ENCODE data around the gene PAX4.

Gene PAX4, protein sequence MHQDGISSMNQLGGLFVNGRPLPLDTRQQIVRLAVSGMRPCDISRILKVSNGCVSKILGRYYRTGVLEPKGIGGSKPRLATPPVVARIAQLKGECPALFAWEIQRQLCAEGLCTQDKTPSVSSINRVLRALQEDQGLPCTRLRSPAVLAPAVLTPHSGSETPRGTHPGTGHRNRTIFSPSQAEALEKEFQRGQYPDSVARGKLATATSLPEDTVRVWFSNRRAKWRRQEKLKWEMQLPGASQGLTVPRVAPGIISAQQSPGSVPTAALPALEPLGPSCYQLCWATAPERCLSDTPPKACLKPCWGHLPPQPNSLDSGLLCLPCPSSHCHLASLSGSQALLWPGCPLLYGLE

DNA sequence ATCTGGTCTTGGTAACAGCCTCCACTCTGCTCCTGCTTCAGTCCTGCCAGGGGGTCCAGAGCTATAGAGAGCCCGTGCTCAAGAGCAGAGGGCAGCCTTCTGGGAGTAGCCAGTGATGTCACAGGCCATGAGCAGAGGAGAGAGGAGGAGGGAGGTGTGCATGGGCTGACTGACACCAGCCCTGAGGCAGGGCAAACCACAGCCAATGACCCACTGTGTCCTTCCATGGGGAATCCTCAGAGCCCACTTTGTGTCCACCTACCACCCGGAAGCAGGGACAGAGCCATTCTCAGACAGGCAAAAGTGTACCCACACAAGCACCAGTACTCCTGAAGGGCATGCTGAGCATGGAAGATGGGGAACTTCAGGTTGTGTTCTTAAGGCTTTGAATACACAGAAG, at the start of gene PAX4:
Gene PAX4 (minus strand): TSS at position 101 of the 400 bp plus-strand sequence. CDS start 2,214 bp downstream, outside the sequence.
- Histone ChIP-seq H3K27ac (no peak within 1 kb of the TSS), H3K4me3 (no peak within 1 kb of the TSS)

DNA sequence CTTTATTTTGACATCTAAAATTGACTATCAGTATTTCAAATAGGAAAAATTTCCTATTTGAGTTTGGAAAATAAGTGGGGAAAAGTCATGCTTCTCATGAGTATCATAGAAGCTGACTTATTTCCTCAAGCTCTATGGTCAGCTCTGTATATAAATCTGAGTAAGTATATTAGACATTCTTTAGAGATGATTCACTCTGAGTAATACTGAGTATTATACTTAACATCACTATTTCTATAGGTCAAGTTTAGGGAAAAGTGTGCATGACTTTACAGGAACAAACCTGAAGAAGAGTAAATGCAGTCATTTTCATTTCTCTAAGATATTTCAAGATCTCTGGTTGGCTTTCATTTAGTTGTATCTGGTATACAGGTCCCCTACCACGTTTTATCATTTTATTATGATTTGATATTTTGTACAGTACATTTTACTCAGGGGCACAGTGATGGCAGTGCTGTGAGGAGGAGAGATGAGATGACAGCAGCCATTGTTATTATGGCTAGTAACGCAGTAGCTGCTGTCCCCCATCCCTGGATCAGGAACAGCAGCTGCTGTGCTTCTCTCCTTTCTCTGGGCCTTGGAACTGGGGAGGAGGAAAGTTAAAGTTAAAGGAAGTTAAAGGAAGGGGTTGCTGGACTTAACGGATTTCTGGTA, 49.2 kb upstream of the PAX4 start:
- no peak overlapping the region for H3K4me3 ChIP-seq
- peak overlapping the region in 1 of 21 experiments; percentile 25 for H3K27ac ChIP-seq

DNA sequence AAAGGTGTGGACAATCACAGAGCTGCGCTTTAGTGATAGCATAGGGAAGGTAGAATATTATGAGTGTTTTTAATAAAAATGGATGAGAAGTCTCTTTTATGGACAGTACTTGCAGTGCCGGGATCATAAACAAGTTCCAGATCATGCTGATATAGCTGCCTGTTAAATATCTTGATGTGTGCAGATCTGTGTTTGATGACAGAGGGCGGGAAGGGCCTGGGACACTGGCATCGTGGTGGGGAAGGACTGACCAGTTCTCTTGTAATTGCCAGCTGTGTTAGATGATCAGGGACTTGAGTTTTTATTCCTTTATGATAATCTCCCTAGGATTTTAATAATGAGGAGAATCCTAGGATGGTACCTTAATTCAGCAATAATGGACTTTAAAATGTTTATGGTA, 48.7 kb upstream of the PAX4 start:
- Histone ChIP-seq H3K4me3 (no peak overlapping the region), H3K27ac (no peak overlapping the region)

DNA sequence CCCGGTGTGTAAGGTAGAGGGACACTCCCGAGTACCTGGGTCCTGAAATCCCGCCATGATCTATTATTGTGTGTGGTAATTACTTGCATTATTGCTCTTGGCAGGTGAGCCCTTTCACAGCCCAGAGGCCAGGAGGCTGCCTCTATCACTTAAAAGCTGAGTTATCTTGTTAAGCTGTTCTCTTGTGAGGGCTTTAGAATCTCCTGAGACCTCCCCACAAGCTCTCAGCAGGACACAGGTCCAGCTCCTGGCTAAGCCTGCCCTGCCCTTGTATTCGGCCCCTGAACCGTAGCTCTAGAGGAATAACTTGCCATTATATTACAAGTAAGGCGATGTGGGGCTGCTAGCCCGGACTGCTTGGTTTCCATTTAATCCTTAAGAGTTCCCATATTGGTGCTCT, 48.0 kb upstream of the PAX4 start:
- Histone ChIP-seq H3K27ac (no peak overlapping the region), H3K4me3 (no peak overlapping the region)

DNA sequence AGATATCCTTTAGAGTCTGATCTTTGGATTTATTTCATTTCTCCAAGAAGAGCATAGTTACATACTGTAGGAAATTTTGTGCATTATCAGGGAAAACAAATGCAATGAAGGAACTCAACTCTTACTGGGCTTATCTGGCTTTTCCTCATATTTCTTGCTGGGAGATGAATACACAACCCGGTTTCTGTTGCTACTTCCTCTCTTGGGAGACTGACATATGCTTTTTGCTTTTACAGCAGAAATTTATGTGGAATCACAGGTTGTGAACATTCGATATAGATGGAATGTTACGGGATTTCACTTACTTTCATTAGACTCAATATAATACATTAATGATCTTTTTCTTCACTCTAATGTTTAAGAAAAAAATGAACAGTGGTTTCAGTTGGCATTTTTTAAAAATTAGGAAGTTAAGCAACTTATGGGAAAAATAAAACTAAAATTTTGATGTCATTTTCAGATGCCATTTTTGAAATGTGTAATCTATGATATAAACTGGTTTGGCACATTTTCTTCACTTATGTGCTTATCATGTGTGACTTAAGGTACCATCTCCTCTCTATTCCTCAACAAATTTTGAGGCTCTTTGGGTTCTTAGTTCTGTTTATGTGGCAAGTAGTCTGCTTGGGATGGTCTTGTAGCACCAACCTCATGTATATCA, 41.2 kb upstream of the PAX4 start:
- no peak overlapping the region for H3K4me3 ChIP-seq
- H3K27ac ChIP-seq: peak overlapping the region in 1 of 21 experiments; percentile 2

DNA sequence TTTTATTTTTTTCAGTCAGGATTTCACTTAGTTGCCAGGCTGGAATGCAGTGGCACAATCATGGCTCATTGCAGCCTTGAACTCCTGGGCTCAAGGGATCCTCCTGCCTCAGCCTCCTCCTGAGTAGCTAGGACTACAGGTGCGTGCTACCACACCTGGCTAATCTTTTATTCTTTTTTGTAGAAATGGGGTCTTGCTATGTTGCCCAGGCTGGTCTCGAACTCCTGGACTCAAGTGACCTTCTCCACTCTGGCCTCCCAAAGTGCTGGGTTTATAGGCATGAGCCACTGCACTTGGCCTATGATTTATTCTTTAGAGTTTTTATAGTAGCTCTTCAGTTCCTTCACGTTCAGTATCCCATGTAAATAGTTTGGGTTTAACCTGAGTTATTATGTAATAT, 39.6 kb upstream of the PAX4 start:
- Histone ChIP-seq H3K4me3 (no peak overlapping the region), H3K27ac (no peak overlapping the region)

DNA sequence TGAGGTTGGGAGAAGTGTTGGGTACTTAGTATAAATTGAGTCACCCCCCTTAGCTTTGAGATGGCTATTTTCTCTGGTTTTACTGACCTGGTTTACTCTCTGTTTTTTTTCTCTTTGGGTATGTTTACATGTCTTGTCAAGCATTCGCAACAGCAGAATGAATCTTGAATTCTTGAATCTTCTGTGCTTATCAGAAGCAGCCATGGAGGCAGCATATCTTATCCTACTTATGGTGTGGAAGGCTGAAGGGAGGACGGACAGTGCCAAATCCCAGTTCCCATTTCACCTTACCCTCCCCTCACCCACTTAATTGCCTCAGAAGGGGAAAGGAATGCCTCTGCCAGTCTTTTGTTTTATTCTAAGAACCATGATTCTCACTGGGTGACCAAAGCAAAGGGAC, 37.8 kb upstream of the PAX4 start:
- Histone ChIP-seq H3K4me3 (no peak overlapping the region), H3K27ac (no peak overlapping the region)

DNA sequence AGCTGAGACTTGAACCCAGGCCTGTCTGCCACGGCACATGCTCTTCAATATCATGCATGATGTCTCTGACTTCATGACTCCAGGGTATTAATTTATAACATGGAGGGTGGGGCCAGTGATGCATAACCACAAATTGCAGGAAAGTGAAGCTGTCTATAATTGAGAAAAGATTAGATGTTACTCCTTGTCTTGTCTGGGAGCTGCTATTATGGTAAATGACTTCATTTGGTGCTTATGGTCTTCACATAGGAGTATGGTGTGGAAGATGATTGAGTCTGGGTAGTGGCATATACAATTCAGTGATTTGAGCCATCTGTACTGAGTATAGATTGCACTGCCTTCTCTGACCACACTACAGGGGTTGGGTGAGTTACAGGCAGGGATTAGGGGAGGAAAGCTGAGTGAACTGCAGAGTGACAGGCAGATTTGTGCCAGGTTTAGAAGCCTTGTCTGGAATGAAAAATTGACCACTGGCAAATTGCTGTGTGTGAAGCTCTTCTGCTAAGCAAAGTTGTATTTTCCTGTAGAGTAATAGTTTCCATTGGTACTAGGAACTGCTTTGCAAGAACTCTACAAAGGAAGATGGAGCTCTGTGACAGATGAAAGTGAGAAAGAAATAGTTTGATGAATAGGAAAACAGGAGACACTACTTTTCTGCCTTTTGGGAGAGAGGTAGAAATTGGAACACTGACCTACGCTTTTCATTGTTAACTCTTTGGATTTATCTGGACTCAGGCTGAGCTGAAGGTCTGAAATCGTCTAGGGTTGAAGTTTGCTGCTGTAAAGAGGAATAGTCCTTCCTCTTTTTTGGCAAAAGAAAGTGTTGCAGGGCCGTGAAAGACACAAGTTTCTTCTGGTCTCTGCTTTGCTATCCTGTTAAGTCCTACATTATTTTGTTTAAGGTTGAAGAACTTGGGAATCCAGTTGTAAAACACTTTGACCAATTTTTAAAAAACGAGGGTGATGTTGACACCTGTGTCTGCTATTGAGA, 36.8 kb upstream of the PAX4 start:
- no peak overlapping the region for H3K27ac ChIP-seq

DNA sequence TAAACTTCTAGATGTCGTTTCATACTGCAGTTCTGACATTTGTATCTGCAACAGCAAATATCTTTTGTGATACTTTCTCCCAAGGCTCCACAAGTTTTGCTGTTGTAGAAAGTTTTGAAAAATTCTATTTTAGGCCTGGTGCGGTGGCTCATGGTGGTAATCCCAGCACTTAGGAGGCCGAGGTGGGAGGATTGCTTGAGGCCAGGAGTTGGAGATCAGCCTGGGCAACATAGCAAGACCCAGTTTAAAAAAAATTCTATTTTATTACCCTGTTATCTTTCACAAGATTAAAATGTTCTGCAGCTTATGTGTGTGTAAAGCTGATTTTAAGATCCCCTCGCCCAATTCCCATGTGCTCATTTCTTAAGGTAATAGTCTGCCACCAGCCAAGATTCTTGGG, 35.5 kb upstream of the PAX4 start:
- peak overlapping the region in 2 of 7 experiments; percentile 89 to 97 for H3K4me3 ChIP-seq
- H3K27ac ChIP-seq: no peak overlapping the region

More for the DNA sequence above, 36.8 kb upstream of the PAX4 start:
- H3K4me3 ChIP-seq: no peak overlapping the region

DNA sequence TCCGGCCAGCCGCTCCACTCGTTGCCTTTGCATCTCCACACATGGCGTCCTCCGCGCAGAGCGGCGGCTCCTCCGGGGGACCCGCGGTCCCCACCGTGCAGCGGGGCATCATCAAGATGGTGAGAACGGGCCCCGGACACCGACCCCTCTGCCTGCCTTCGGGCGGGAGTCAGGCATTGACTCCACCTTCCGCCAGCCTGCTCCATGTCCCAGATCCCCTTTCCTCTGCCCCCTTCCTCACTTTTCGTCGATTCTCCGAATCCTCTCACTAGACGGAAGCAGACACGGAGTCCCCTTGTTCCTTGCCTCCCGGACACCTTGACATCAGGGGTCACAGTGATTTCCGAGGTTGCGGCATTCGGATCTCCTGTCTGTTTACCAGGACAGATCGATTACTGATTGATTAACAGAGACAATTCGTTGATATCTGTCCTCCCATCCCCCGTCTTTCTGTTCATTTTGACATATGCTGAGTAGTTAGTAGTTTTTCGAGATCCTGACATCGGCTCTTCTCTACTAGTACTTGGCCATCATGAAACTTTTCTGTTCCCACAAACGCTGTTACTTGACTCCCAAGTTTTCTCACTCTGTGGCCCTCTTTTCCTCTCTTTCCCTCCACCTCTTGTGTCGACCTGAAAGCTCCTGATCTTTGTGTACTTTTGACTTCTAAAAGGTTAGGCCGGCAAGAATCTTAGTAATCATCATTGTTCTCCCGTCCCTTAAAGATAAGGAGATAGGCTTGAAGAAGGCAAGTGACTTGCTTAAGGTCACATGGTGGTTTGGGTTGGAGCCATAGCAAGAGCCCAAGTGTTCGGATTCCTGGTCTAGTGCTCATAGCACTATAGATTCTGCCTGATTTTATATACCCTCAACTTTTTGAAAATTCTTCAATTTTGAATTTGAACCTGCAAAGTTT, 34.6 kb upstream of the PAX4 start:
- Histone ChIP-seq H3K27ac (peak overlapping the region; percentile 43 to 96 (median 92)), H3K4me3 (peak overlapping the region; percentile 71 to 99 (median 89))

DNA sequence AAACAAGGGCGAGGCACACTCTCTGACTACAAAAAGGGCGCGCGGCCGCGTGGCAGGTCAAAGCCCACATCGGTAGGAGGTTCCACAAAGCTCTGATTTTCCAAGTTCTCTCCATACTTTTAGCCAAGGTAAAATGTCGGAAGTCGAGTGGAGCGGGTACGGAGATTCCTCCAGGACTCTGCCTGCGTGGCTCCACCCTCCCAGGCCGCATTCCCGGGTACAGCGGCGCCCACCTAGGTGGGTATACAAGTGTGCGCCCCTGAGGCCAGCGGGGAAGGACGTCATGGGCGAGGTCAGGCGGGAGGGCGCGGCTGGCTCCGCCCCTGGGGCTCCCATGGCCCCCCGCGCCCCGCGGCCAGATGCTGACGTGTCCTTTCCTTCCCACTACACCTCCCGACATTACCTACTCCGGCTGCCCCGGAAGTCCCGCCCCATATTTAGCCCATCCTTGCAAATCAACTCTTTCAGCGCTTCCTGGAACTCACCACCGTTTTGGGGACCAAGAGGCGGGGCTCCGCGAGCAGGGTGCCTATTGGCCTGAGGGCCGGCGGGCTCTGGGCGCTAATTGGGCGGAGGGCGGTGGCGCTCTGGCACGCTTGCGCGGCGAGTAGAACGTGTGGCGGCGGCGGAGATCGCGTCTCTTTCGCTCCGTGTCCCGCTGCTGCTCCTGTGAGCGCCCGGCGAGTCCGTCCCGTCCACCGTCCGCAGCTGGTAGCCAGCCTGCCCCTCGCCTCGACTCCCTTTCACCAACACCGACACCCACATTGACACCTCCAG, 33.8 kb upstream of the PAX4 start, which contains the start of gene SND1:
Gene SND1 (plus strand): TSS at position 639 of the 777 bp plus-strand sequence. CDS start 180 bp downstream, outside the sequence.
- Histone ChIP-seq H3K27ac (peak within 1 kb of the TSS; percentile 44 to 98 (median 94)), H3K4me3 (peak within 1 kb of the TSS; percentile 71 to 99 (median 89))

DNA sequence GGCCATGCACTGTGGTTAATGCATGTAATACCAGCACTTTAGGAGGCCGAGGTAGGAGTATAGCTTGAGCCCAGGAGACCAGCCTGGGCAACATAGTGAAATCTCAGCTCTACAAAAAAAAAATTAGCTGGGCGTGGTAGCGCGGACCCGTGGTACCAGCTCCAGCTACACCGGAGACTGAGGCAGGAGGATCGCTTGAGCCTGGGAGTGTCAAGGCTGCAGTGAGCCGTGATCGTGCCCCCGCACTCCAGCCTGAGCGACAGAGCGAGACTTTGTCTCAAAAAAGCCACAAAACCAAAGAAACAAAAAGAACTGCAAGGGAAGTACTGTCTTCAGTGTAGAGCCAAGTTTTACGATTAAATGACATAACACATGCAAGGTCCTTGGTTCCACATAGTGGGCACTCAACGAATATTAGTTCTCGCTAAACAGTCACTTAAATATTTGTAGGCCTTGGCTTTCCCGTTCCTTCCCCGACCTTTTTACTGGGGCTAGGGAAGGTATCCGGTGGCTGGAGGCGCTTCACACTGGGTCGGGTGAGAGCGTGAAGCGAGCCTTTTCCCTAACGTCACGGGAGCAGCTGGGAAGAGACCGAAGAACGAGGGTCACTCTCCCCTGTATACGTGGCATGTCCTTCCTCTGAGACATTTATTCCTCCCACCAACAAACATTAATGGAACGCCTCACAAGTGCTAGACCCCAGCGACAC, 33.1 kb upstream of the PAX4 start:
- peak overlapping the region; percentile 71 to 99 (median 89) for H3K4me3 ChIP-seq
- H3K27ac ChIP-seq: peak overlapping the region; percentile 44 to 98 (median 94)

DNA sequence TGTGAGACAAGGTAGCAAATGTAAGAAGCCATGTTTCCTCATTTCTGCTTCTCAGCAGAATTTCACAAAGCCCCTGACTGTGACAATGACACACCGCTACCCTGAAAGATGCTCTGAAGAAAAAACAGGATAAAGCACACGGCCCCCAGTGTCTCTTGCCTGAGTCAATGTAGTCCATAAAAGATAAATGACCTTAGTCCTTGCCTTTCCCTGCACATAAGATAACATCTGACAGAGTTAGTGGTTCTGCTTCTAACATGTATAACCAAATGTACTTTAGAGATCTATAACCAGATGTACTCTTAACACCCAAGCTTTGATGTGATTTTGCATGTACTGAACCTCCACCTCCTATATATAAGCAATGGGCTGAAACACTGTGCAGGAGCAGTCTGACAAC, 31.0 kb upstream of the PAX4 start:
- Histone ChIP-seq H3K4me3 (no peak overlapping the region), H3K27ac (no peak overlapping the region)

DNA sequence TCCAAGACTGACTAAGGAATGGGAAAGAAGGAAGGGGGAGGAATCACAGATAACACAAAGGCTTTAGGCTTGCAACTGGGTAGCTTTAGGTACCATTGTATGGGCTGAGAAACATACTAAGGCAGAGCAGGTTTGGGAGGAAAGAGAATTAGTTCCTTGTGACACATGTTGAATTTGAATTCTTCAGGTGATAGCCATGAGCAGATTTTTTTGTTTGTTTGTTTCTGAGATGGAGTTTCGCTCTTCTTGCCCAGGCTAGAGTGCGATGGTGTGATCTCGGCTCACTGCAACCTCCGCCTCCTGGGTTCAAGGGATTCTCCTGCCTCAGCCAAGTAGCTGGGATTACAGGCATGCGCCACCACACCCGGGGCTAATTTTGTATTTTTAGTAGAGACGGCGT, 29.7 kb upstream of the PAX4 start:
- Histone ChIP-seq H3K4me3 (no peak overlapping the region), H3K27ac (no peak overlapping the region)

DNA sequence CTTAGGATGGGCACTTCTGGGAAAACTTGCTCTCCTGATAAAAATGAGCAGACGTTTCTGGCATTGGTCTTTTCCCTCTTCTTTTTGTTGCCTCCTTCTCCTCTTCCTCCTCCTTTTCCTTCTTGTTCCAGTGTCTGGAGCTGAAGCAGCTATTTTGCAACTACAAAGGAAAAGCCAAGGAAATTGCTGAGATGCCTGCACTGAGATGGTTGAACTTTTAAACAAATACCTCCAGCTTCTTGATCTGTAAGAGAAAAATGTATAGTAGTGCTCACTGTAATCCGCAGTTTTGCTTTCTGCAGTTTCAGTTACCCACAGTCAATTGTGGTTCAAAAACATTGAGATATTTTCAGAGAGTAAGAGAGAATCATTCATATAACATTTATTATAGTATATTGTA, 26.5 kb upstream of the PAX4 start:
- no peak overlapping the region for H3K4me3 ChIP-seq
- H3K27ac ChIP-seq: no peak overlapping the region

DNA sequence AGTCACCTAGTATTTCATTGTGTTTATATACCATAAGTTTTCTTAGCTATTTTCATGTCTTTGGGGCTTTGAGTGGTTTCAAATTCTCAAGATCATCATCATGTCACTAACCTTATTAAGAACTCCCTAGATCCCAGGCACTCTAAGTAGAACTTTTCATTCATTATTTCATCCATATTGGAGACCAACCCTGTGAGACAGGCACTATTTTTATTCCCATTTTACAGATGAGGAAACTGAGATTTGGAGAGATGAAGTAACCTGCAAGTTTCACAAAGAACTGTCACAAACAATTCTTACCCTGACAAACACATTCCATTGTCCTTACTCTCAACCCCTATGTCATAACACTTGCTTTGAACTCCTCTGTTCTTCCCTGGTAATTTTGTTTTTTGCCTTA, 20.3 kb upstream of the PAX4 start:
- H3K4me3 ChIP-seq: no peak overlapping the region
- H3K27ac ChIP-seq: no peak overlapping the region

DNA sequence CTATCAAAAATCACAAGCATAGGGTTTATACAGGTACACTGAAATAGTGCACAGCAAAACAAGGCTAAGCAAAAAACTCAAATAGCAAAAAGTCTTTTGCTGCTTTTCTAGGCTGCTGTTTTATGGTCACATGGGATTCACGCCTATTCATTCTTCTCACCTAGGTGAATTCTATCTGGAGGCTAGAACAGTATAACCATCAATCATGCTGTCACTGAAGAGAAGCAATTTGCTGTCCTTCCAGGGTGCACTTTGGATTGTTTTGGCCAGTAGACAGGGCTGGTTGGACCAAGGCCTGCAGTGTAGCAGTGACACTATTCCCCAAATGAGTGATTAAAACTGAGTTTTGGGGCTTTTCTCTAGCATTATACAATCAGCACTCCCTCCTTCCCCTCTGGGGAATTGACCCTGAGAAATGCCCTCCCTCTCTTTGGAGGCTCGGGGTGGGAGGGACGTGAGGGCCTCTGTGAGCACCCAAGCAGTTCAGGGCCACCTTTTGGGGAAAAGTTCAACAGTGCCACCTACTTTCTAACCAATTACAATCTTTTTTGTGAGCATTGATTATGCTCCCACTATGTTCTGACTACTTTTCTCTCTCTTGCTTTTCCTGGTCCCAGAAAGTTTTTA, 17.8 kb upstream of the PAX4 start:
- no peak overlapping the region for H3K27ac ChIP-seq
- H3K4me3 ChIP-seq: no peak overlapping the region

Measured in skin epidermis (tissue), 12 donors.